K562 (cell line): ENCODE results near the gene PIK3CB. TPM values are rescaled to one million over a fixed set of nuclear protein-coding genes. Genes with fewer than 3 reads are reported as not detected.
A peak's percentile ranks its signal among the peaks of the same experiment; 100 is the strongest.

ENCODE experiments used
- ATAC-seq: fragments of 200-7000 bp; cut with Tn5 transposase; 3 replicates; pipeline ENCODE4 v1.9.1; 2020; ENCODE audit warnings: moderate library complexity
- BruUV-seq: library from RNA; stranded (reverse); fragments of 400-500 nt; replicated peaks from 2 replicates; lab custom pipeline; 2021; lab: Mats Ljungman, UMichigan
- CTCF ChIA-PET: fragments of 300-600 bp; formaldehyde crosslinking; extraction: SDS; loops from one replicate; lab custom pipeline; 2021; ENCODE audit warnings: low intra/inter-chr PET ratio; lab: Yijun Ruan, JAX
- POLR2A ChIA-PET: fragments of 300-600, 350-650 bp; sonication (Branson Sonifier 250); formaldehyde crosslinking; extraction: SDS; loops from one replicate; lab custom pipeline; 2021; ENCODE audit warnings: antibody characterized with exemption, inconsistent platforms; lab: Yijun Ruan, JAX
- DNase-seq, 4 experiments: peaks; one replicate each; pipeline versions ENCODE4 v3.0.0 to v3.0.0-alpha.2; 2011 to 2018; ENCODE audit warnings: low spot score in 3 of 4, mixed read lengths in 3 of 4; ENCODE audit errors: extremely low read depth in 1 of 4
- FAIRE-seq: peaks from 2 replicates; lab custom pipeline; 2011; peaks lifted over from hg19 to GRCh38; lab: Jason Lieb, UNC
- H2AFZ ChIP-seq: 2 replicates; pipeline ENCODE4 v1.6.0; 2011; ENCODE audit warnings: low read depth, low read length, control low read depth, inconsistent platforms
- H3K27ac ChIP-seq: fragments of 200-600 bp; 3 replicates; pipeline ENCODE4 v1.8.0; 2011; ENCODE audit warnings: low read depth, mild to moderate bottlenecking, control low read depth, inconsistent platforms, low read length, moderate library complexity, mixed read lengths; ENCODE audit errors: extremely low read depth
- H3K27me3 ChIP-seq, 2 experiments: fragments of 300-600 bp in 1 of 2; 2 replicates in 1 of 2; 3 replicates in 1 of 2; pipeline versions ENCODE4 v1.6.0 to v1.8.0; 2011; ENCODE audit warnings: inconsistent platforms in 2 of 2, low read length in 2 of 2, mild to moderate bottlenecking in 1 of 2, mixed read lengths in 1 of 2, moderate library complexity in 1 of 2; ENCODE audit not compliant: control insufficient read depth in 2 of 2, insufficient read depth in 2 of 2
- H3K36me3 ChIP-seq: fragments of 300-600 bp; 3 replicates; pipeline ENCODE4 v1.8.0; 2011; ENCODE audit warnings: mild to moderate bottlenecking, low read length, inconsistent platforms; ENCODE audit not compliant: control insufficient read depth, insufficient read depth
- H3K4me1 ChIP-seq, 2 experiments: fragments of 200-600 bp in 1 of 2; replicated peaks in 1 of 2; 2 replicates in 1 of 2; 3 replicates in 1 of 2; pipeline versions ENCODE4 v1.5.1 to v1.8.0; 2011; ENCODE audit warnings: inconsistent platforms in 2 of 2, low read length in 2 of 2, mild to moderate bottlenecking in 1 of 2, mixed read lengths in 1 of 2, moderate library complexity in 1 of 2; ENCODE audit not compliant: control insufficient read depth in 2 of 2, insufficient read depth in 2 of 2
- H3K4me2 ChIP-seq: 2 replicates; pipeline ENCODE4 v1.6.1; 2011; ENCODE audit warnings: low read length, control low read depth, inconsistent platforms, mixed read lengths; ENCODE audit not compliant: insufficient read depth
- H3K4me3 ChIP-seq: fragments of 200-600 bp; sonication (generic), shearing (Covaris generic); 2 replicates; pipeline ENCODE4 v1.5.1; 2016; ENCODE audit warnings: control low read depth, inconsistent platforms
- H3K79me2 ChIP-seq: fragments of 200-600 bp; 3 replicates; pipeline ENCODE4 v1.8.0; 2011; ENCODE audit warnings: low read length, inconsistent platforms; ENCODE audit not compliant: control insufficient read depth, insufficient read depth
- H3K9ac ChIP-seq, 2 experiments: 2 replicates each; pipeline versions ENCODE4 v1.6.0 to v1.6.1; 2011; ENCODE audit warnings: low read depth in 2 of 2, low read length in 2 of 2, control low read depth in 1 of 2, inconsistent platforms in 1 of 2, mild to moderate bottlenecking in 1 of 2, mixed read lengths in 1 of 2; ENCODE audit not compliant: insufficient read depth in 1 of 2
- H3K9me1 ChIP-seq: one replicate; pipeline ENCODE4 v1.6.0; 2011; ENCODE audit warnings: inconsistent platforms, mild to moderate bottlenecking, low read length, moderate library complexity; ENCODE audit not compliant: control insufficient read depth, insufficient read depth
- H3K9me3 ChIP-seq: replicated peaks from 2 replicates; pipeline ENCODE4 v1.5.1; 2011; ENCODE audit warnings: low read depth, low read length, inconsistent platforms; ENCODE audit not compliant: control insufficient read depth, insufficient read depth
- H4K20me1 ChIP-seq: replicated peaks from 2 replicates; pipeline ENCODE4 v1.6.1; 2011; ENCODE audit warnings: low read length, inconsistent platforms, mixed read lengths; ENCODE audit not compliant: control insufficient read depth, insufficient read depth
- POLR3G ChIP-seq: IDR thresholded peaks from 2 replicates; pipeline ENCODE4 v1.6.1; 2011; ENCODE audit not compliant: insufficient read length, insufficient replicate concordance; ENCODE audit errors: extremely low read depth
- RBM22 ChIP-seq: fragments of 200-400 bp; formaldehyde crosslinking; IDR thresholded peaks from 2 replicates; pipeline ENCODE4 v1.6.1; 2018; ENCODE audit warnings: low read length, low read depth; ENCODE audit not compliant: poor library complexity, severe bottlenecking
- RUNX1 ChIP-seq: sonication (generic); IDR thresholded peaks from 2 replicates; pipeline ENCODE4 v1.6.1; 2016; ENCODE audit warnings: antibody characterized with exemption, low read depth
- SAP30 ChIP-seq: fragments of 200-600 bp; sonication (generic); IDR thresholded peaks from 2 replicates; pipeline ENCODE4 v1.6.1; 2012; ENCODE audit warnings: borderline replicate concordance, low read depth, mild to moderate bottlenecking, moderate library complexity, low read length, control low read depth, inconsistent platforms; ENCODE audit not compliant: insufficient read depth, poor library complexity, severe bottlenecking
- SNIP1 ChIP-seq: fragments of 450-650 bp; IDR thresholded peaks from 2 replicates; pipeline ENCODE4 v1.7.1; 2017; ENCODE audit warnings: low read depth, mild to moderate bottlenecking
- WGBS: fragments of 100-300 bp; shearing (Covaris generic); methylation state at CpG from one replicate; pipeline ENCODE4 v1.1.6; 2016; ENCODE audit warnings: low coverage, mixed read lengths; ENCODE audit not compliant: insufficient coverage; ENCODE audit errors: missing lambda C conversion rate; 5-methylcytosine and 5-hydroxymethylcytosine counted together
- in situ Hi-C: fragments of 300-500 bp; cut with MboI; formaldehyde crosslinking; loops from 4 replicates; pipeline ENCODE4 v1.15.0; 2018; ENCODE audit warnings: inconsistent platforms, mixed read lengths
- intact Hi-C: fragments of 100-400 bp; cut with micrococcal nuclease; formaldehyde crosslinking; loops from 2 replicates; pipeline ENCODE4 v1.14.2; 2022
- polyA plus RNA-seq, 8 experiments: library from polyadenylated mRNA; depleted of rRNA in 4 of 8; stranded (reverse) in 5 of 8; unstranded in 3 of 8; fragments of >200 nt; fragmentation: Nextera tagmentation in 2 of 8; fragmentation: Illumina TruSeq in 1 of 8; extraction: Ambion mirVana in 2 of 8; extraction: Trizol in 1 of 8; gene quantifications; 2 replicates each; pipeline versions ENCODE4 v1.2.1 to v1.2.3, GENCODE V29; 2011 to 2014; ENCODE audit warnings: inconsistent platforms in 1 of 8, missing spikeins in 1 of 8
- total RNA-seq, 7 experiments: library from RNA; depleted of rRNA in 6 of 7; stranded (reverse); fragments of >200 nt in 6 of 7; fragmentation: Illumina TruSeq in 2 of 7; extraction: Trizol in 2 of 7; gene quantifications; 2 replicates each; pipeline versions ENCODE4 v1.2.1 to v1.2.3, GENCODE V29; 2011 to 2021; ENCODE audit warnings: low replicate concordance in 1 of 7
- TF ChIP-seq, protein P1 (sequence below): fragments of 250-450 bp; sonication (Bioruptor Pico); IDR thresholded peaks from 2 replicates; pipeline ENCODE4 v1.8.0; 2021; ENCODE audit warnings: borderline replicate concordance, mild to moderate bottlenecking, moderate library complexity; ENCODE audit not compliant: poor library complexity, severe bottlenecking

Gene PIK3CB
- total and polyA plus RNA-seq, 9 of the 15 experiments (the other 6 are each of a cell fraction or from before 2014, with no cell fraction given): 15.3 to 62.6 (median 28.3) TPM

DNA sequence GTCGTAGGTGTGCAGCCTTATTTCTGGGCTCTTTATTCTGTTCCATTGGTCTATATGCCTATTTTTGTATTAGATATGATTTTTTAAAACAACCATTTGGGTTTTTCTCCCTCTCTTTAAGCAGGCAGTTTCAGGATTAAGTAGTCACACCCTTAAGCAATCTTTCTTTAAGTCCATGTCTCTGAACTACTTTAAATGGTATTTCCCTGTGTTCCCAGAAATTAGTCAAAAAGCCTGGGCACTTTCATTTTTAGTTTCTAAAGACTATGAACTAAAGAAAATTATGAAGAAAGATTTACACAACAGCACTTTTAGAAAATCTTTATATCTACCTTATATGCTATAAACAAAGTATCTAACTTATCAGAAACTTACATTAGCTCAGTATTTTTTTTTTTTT, 115.9 kb downstream of the PIK3CB start:
- DNase-seq: no peak
- BruUV-seq: no TSS peak
- intact Hi-C loops (no loop called here), in situ Hi-C loops (no loop called here)
- Histone ChIP-seq H3K27me3 (no peaks in the 10 kb centered on the region), H3K4me3 (no peak overlapping the region), H3K79me2 (peaks cover 11% of the 10 kb centered on the region; the same call in 1 of the 3 replicates), H3K36me3 (peaks cover 56% of the 10 kb centered on the region), H4K20me1 (no peaks in the 10 kb centered on the region), H2AFZ (no peak overlapping the region), H3K9ac (no peak overlapping the region), H3K4me2 (no peak overlapping the region), H3K4me1 (no peaks in the 10 kb centered on the region), H3K9me3 (no peaks in the 10 kb centered on the region), H3K9me1 (no peaks in the 10 kb centered on the region), H3K27ac (no peak overlapping the region)
- TF ChIP-seq, protein P1, sequence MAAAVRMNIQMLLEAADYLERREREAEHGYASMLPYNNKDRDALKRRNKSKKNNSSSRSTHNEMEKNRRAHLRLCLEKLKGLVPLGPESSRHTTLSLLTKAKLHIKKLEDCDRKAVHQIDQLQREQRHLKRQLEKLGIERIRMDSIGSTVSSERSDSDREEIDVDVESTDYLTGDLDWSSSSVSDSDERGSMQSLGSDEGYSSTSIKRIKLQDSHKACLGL (CRISPR knock-in tag): no peak
- TF ChIP-seq RUNX1 (no peak), SAP30 (no peak)
- ChIA-PET POLR2A (interaction anchor here (0.9 kb wide), 1 partner anchor 24 kb away, joined by 4 read pairs; no protein-coding TSS in a partner anchor), CTCF (no interaction called here)
- ATAC-seq: no peak
- no peak for FAIRE-seq
- WGBS: 71% methylated on average over 1 of the region's 1 CpG

DNA sequence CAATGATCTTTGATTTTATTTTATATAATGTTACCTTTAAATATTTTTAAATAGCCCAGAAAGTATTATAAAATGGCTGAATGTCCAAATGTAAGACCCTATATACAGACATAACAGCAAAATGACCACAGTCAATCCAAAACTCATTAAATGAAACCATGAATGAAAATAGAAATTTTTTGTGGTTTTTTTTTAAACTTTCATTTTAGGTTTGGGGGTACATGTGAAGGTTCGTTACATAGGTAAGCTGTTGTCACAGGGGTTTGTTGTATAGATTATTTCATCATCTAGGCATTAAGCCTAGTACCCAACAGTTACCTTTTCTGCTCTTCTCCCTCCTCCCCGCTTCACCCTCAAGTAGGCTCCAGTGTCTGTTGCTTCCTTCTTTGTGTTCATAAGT, 117.4 kb downstream of the PIK3CB start:
- BruUV-seq: no TSS peak
- peaks cover 11% of the 10 kb centered on the region; the same call in 1 of the 3 replicates for H3K79me2 ChIP-seq
- POLR2A ChIA-PET: interaction anchor here (0.6 to 1.6 kb wide), 3 partner anchors 10 to 22 kb away, joined by 3 to 4 read pairs (median 3); no protein-coding TSS in a partner anchor
- H3K4me1 ChIP-seq: no peaks in the 10 kb centered on the region
- WGBS: 91% methylated on average over 2 of the region's 2 CpGs
- H3K9ac ChIP-seq: no peak overlapping the region
- H3K9me1 ChIP-seq: no peaks in the 10 kb centered on the region
- no peak for DNase-seq
- peaks cover 55% of the 10 kb centered on the region; the same call in 2 of the 3 replicates for H3K36me3 ChIP-seq
- FAIRE-seq: no peak
- in situ Hi-C loops: no loop called here
- TF ChIP-seq SNIP1 (no peak), RBM22 (peak; percentile 41), POLR3G (no peak)
- no peaks in the 10 kb centered on the region for H3K27me3 ChIP-seq
- peak; percentile 30 for ATAC-seq
- H4K20me1 ChIP-seq: no peaks in the 10 kb centered on the region
- no peak overlapping the region for H3K4me3 ChIP-seq
- no peak overlapping the region for H3K4me2 ChIP-seq
- intact Hi-C loops: no loop called here
- CTCF ChIA-PET: no interaction called here
- no peak overlapping the region for H3K27ac ChIP-seq
- H2AFZ ChIP-seq: no peak overlapping the region
- no peaks in the 10 kb centered on the region for H3K9me3 ChIP-seq
